Measurements from ENCODE around the gene FAT1.

Gene FAT1

DNA sequence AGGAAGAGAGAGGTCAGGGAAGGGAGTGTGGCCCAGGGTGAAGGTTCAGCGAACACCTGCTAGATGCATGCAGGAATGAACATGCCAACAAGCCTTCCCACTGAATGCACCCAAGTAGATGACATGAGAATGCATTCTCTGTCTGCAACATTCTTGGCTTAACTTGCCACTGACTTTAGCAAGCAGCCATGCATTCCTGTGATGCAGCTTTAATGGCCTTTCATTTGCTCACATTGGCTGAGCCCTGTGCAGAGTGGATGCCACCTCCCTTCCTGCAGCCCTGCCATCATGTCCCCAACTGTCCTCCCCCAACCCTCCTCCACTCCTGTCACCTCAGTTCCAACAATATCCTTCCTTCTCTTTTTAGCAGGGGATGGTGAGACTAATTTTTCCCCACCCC is 143.0 kb downstream of the FAT1 start:
- DNase-seq (ENCODE audit: low read depth, low spot score) = no peak

DNA sequence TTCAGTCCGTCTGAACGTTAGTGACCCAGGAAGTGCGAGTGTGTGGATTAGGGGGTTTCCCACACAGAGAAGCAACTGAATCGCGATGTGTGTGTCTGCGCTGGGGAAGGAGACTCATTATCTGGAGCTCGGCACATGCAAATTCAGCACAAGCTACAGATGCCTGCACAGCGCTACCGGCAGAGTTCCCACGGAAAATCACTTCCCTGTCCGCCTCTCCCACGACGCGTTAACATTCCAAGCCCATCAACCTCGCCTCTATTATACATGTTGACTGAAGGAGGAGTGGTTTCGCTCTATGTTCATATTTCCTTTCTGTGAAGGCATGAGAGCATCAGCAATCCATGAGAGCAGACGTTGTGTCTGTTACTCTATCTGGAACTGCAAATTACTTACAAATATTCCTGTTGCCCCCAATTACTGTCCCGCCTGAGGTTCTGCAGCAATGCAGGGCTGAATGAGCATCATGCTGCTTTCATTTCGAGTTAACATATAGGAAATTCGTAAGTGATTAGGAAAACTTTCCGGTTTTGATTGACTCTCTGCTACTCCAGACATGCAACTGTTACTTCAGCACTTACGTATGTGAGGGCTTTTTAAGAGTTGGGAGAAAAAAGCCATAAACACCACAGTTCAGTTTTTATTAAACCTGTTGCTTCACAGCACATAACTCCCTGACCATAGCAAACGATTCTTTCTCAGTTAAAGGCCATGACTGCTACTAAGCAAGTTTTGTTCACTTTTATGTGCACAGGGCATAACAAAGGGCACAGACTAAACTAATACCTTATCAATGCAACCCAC is 153.3 kb downstream of the FAT1 start:
- DNase-seq (ENCODE audit: low read depth, low spot score) = no peak

DNA sequence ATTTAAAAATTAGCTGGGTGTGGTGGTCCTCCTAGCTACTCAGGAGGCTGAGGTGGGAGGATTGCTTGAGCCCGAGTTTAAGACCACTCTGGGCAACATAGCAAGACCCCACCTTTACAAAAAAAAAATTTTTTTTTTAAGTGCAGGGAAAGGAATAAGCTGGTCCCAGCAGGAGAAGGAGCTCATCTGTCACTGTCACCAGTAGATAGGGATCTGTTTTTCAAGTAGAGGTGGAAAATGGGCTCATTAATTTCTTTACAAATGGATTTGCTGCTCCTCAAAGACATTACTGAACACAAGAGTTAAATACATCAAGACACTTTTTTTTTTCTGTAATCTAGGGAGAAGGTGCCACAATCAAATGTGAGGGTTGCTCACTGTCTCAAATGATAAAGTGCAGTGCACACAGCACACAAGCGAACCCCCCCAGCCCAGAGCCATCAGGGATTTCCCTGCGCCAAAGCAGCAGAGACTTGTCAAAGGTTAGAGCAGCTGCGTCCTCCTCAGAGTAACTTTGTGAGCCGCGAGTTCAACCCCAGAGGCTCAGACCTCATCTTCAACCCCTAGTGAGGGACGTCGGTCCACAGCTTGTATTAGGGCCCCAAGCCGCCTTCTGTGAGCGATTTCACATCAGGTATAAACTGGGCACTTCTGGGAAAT is 154.0 kb downstream of the FAT1 start:
- no peak for DNase-seq (ENCODE audit: low read depth, low spot score)

DNA sequence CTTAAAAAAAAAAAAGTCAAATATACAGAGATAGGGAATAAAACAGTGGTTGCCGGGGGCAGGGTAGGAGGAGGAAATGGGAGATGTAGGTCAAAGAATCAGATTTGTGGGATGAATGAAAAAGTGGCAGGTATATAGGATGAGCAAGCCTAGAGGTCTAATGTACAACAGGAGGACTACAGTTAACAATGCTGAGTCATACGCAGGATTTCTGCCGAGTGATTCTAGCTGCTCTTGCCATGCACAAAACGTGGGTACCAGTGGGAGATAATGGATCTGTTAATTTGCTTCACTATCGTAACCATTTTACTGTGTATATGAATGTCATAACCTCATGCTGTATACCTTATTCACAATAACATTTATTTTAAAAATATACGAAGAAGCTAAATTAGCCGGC is 157.6 kb downstream of the FAT1 start:
- no peak for DNase-seq (ENCODE audit: low read depth, low spot score)

DNA sequence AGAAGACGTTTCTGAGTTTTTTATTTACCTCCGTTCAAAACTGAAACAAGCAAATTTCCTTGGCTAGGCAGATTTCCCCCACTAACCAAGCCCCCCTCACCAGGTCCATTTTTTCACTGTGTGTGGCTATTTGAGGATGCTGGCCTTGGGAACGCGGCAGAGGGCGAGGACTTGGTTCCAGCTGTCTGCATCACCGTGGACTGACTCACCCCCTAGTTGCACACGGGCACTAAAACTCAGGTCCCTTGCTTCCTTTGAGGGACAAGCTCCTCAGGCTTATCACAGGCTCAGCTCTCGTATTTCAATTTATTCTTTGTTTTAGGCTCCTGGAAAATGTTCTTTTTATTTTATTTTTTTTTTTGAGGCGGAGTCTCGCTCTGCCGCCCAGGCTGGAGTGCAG is 159.9 kb downstream of the FAT1 start:
- DNase-seq (ENCODE audit: low read depth, low spot score) = no peak

DNA sequence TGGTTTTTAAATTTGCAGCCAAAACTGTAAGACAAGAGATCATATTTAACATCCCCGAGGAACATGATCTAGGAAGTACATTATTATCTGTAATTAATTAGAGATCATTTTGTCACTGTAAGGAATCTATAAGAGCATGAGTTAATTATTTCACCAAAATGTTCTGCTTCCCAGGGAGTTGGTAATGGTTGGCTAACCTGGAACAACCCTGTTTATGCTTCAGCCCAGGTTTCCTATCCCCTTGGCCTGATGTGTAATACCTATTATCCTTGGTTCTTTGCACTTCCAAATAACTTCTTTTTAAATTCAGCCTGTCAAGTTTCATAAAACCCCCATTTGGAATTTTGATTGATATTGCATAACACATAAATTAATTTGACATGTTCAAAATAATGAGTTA is 161.9 kb downstream of the FAT1 start:
- no peak for DNase-seq (ENCODE audit: low read depth, low spot score)

DNA sequence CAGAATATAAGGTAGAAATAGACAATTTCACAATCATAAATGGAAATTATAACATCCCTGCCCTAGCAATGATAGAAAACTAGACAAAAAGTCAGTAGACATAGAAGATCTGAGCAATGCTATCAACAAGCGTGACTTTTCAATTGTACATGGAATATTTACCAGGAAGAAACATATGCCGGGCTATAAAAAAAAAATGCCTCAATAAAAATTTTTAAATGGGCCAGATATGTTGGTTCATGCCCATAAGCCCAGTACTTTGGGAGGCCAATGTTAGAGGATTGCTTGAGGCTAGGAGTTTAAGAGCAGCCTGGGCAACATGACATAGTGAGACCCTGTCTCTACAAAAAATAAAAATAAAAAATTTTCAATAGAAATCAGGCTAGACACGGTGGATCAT is 163.0 kb downstream of the FAT1 start:
- no peak for DNase-seq (ENCODE audit: low read depth, low spot score)

DNA sequence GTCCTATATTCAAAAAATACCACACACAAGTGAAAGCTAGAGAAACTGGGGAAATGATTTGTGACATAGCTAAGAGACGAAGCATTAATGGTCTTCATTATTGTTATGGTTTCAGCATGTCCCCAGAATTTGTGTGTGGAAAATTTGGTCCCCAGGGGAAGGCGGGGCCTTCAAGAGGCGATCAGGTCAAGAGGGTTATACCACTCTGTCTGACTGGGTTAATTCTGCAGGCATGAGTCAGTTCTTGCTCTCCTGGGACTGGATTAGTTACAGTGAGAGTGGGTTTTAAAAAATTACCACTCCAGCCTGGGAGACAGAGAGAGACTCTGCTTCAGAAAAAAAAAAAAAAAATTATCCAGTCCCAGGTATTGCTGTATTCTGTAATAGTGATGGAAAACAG is 166.2 kb downstream of the FAT1 start:
- DNase-seq (ENCODE audit: low read depth, low spot score) = no peak

DNA sequence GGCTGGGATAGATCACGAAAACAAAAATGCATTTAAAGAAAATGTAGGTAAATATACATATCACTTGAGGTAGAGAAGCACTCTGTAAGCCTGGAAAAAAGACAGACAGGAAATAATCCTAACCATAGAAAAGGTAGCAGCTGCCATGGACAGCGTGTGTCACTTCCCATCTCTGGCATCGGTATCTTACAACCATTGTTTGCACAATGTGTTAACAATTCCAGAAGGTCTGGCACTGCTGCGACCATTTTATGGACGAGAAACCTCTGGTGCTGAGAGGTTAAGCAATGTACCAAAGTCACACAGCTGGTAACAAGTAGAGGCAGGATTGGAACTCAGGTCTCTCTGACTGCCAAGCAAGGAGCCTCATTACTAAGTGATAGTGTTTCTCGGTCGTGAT is 166.6 kb downstream of the FAT1 start:
- no peak for DNase-seq (ENCODE audit: low read depth, low spot score)

DNA sequence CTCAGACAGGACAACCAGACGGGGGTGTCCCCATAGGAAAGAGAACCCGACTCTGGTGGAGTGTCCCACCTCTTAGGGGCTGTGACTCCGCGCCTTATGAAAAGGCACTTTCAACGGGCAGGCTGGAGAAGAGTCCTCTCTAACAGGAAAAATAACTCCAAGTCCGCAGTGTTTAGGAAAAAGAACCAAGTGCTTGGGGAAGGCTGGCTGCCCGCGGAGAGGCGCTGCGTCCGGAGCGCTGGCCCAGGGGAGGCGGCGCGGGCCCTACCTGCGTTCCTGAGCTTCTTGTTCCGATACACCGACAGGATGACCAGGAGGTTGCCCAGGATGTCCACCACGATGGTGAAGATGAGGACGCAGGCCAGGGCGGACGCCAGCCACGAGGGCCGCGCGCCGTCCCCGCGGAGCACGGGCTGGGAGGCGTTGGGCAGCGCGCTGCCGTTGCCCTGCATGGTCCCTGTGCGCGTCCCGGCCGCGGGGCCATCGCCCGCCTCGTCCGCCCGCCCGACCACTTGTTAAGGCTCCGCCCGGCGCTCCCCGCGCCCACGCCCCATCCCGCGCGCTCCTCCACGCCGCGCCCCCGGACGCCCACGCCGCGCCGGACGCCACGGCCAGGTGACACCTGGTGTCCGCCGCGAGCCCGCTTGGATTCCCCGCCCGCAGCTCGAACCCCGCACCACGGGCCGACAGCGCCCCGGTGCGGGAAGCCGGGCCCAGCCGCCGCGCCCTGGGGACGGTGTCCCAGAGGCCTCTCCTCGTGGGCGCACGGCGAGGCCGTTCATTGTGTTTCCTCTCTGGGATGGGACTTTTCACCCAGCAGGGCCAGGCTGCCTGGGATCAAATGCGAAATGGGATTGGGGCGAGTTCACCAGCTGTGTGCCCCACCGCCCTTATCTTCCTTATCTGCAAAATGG is 168.5 kb downstream of the FAT1 start, which contains the start of gene MTNR1A:
Gene MTNR1A (minus strand): TSS at position 654 of the 914 bp plus-strand sequence. CDS start 202 bp downstream, at position 452.
- DNase-seq (ENCODE audit: low read depth, low spot score) = no peak

DNA sequence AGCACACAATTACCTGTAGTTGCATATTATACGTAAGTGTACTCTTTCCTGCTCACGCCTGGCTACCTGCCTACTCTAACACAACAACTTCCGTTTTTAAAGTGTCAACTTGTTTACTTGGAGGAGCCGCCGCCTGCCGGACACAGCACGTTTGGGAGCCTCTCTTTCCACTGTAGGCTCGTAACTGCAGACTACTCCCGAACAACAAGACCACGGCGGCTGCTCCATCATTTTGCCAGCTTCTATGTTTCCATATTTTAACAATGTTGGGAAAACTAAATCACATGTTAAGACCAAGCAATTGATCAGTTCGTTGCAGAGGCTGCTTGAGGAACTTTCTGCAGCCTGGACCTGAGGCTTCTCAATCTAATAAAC is 169.1 kb downstream of the FAT1 start:
- no peak for DNase-seq (ENCODE audit: low read depth, low spot score)

DNA sequence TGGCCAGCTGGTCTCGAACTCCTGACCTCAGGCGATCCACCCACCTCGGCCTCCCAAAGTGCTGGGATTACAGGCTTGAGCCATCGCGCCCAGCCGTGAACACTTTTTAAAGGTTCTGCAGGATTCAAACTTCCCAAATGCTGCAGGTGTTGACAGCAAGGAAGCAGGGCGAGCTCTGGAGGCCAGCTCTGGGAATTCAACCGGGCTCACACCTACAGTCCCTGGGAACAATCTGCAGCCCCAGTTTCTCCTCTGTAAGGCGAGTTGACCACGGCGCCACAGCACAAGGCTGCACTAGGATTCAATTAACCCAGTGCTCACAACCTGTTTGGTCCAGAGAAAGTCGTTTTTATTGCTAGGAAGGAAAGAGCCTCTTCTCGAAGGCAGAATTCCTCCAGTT is 169.9 kb downstream of the FAT1 start:
- no peak for DNase-seq (ENCODE audit: low read depth, low spot score)

DNA sequence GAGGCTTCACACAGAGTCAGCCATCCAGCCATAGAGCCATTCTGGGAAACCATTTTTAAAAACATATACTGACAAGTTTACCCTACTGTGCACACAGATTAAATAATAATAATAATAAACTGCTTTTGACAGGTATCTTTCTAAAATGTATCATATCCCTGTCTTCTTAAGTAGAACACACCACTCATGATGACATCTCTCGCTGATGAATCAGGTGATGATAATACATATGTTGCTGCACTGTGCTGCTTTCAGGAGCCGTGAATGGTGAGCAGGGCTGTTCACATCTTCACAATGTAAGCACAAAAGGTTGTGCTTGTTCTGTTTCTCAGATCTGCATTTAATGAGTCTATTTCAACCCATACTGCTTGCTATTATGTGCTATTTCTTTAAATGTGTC is 171.8 kb downstream of the FAT1 start:
- DNase-seq (ENCODE audit: low read depth, low spot score) = no peak

DNA sequence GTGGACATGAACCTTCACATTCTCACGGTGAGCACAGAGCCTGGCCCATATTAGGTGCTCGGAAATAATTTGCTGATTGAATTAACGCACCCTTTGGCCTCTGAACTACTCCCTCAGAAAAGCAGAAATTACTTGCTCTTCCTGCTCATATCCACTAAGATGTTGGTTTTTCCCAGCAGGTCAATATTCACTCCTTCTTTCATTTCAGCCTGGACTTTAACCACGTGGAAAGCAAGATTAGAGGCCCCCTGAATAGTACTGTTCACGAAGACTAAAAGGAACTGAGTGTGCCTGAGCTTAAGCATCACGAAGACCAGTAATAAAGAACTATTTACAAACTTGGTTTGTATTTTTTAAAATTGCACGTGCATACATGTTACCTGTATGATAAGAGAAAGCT is 178.2 kb downstream of the FAT1 start:
- no peak for DNase-seq (ENCODE audit: low read depth, low spot score)

DNA sequence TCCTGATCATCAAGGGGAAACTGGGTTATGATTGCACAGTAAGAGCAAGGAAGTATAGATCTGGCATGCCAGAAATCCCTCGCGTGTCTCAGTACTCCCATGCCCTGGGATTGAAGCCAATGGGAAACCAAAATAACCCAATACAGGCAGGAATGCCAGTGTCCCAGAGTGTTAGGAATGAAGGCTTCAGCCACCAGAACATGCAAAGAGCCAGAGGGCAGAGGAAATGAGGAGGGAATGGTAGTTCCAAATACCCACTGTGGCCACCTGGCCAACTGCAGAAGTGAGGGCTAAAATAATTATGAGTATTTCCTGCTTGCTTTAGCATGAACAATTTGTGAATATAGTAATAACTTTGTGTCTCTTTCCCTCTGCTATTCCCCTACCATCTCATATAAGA is 180.4 kb downstream of the FAT1 start:
- DNase-seq (ENCODE audit: low read depth, low spot score) = no peak

DNA sequence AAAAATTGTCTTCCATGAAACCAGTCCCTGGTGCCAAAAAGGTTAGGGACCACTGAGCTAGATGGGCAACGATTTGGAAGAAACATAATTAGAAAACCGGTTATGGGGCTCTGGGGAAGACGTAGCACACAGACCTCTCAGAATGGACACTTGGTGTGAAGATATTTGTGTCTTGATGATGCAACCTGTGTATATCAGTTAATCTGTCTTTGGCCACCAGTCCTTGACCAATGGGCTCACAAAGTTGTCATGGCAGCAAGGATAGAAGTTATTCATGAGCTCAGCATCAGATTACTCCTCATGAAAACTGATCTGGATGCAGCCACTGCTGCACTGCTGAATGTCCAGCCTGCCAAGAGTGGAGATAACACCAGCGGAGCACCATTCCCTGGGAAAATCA is 181.9 kb downstream of the FAT1 start:
- DNase-seq (ENCODE audit: low read depth, low spot score) = no peak

DNA sequence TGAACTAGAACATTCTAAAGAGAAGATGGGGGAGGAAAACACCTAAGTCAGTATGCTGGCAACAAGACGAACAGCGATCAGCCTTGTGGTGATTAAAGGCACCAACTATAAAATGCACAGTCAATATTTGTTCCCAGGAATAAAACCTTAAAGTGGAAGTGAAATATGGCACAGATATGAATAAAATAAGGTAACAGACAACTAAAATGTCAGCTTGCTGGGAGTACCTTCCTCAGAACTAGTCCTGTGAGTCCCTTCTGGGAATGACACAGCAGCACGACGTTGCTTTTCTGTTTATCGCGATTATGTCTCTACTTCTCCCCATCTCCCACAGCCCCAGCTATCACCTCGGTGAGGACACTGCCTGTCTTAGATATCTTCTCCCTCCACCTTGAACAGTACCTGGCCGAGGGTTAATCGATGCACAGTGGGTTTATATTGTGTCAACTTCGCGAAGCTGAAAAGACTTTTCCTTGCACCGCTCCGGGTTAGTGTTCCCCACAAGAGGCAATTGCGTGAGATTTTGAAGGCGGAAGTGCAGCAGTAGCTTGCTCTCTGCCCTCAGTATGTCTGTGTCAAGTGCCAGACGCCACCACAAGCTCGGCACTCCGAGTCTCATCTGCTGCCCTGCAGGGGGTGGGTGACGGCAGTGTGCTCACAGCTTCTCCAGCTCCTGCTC is 185.7 kb downstream of the FAT1 start:
- no peak for DNase-seq (ENCODE audit: low read depth, low spot score)

All from brain pericyte (primary cell).